ENCODE data around the gene SLC6A17.

GRCh38 chr1:110114173-110114572, 36.1 kb upstream of the SLC6A17 start:
- no peak for TF ChIP-seq POLR2A (IDR thresholded peaks at IDR 0.05)
- TF ChIP-seq CTCF (IDR thresholded peaks at IDR 0.05) = no peak
